K562 (cell line): Measurements from ENCODE around the gene ALDOC. TPM values are rescaled to one million over a fixed set of nuclear protein-coding genes. Genes with fewer than 3 reads are reported as not detected.

Experiments
- BCL6 ChIP-seq: fragments of 250-450 bp; sonication (Bioruptor Pico); IDR thresholded peaks from 2 replicates; pipeline ENCODE4 v1.4.0; 2020
- BDP1 ChIP-seq: IDR thresholded peaks from 3 replicates; pipeline ENCODE4 v1.6.1; 2011; ENCODE audit not compliant: insufficient read length, insufficient read depth
- BRCA1 ChIP-seq, 2 experiments: fragments of 450-650 bp in 1 of 2; sonication (generic) in 1 of 2; formaldehyde crosslinking in 1 of 2; IDR thresholded peaks; 2 replicates each; pipeline versions ENCODE4 v1.5.0 to v1.6.1; 2017 to 2020; ENCODE audit warnings: mild to moderate bottlenecking in 1 of 2, missing genetic modification reagents in 1 of 2
- CAMTA2 ChIP-seq: fragments of 250-450 bp; sonication (Bioruptor Pico); conservative IDR thresholded peaks from 2 replicates; pipeline ENCODE4 v1.5.1; 2022
- CEBPG ChIP-seq, 3 experiments: fragments of 200-800 bp in 1 of 3; sonication (Bioruptor generic) in 1 of 3; sonication (generic) in 1 of 3; formaldehyde crosslinking in 1 of 3; IDR thresholded peaks in 2 of 3; conservative IDR thresholded peaks in 1 of 3; 2 replicates each; pipeline versions ENCODE4 v1.6.1 to v1.8.0; 2016 to 2022; ENCODE audit warnings: missing compliant biosample characterization in 2 of 3, missing genetic modification characterization in 2 of 3, mild to moderate bottlenecking in 1 of 3, missing genetic modification reagents in 1 of 3
- DACH1 ChIP-seq: fragments of 450-650 bp; IDR thresholded peaks from 2 replicates; pipeline ENCODE4 v1.6.1; 2018; ENCODE audit not compliant: partially characterized antibody
- ETV1 ChIP-seq: fragments of 450-650 bp; conservative IDR thresholded peaks from 2 replicates; pipeline ENCODE4 v1.6.1; 2016; ENCODE audit warnings: missing genetic modification characterization, control low read depth, low read depth, missing compliant biosample characterization
- FOSL1 ChIP-seq: fragments of 200-800 bp; sonication (Bioruptor generic); conservative IDR thresholded peaks from 2 replicates; pipeline ENCODE4 v1.6.1; 2016; ENCODE audit warnings: missing genetic modification characterization, missing compliant biosample characterization
- HDAC8 ChIP-seq: fragments of 450-650 bp; IDR thresholded peaks from 2 replicates; pipeline ENCODE4 v1.6.1; 2016; ENCODE audit warnings: mild to moderate bottlenecking, missing genetic modification characterization, moderate library complexity, missing compliant biosample characterization
- MAFF ChIP-seq: IDR thresholded peaks from 2 replicates; pipeline ENCODE4 v1.6.1; 2012; ENCODE audit warnings: low read length, improper control_type of control experiment
- RAD21 ChIP-seq, 2 experiments: fragments of 250-450 bp in 1 of 2; fragments of 450-650 bp in 1 of 2; sonication (Bioruptor Pico) in 1 of 2; formaldehyde crosslinking in 1 of 2; IDR thresholded peaks in 1 of 2; conservative IDR thresholded peaks in 1 of 2; 2 replicates each; pipeline versions ENCODE4 v1.4.0 to v1.8.0; 2020 to 2022; ENCODE audit warnings: mild to moderate bottlenecking in 2 of 2, moderate library complexity in 1 of 2
- RBFOX2 ChIP-seq: fragments of 200-400 bp; formaldehyde crosslinking; IDR thresholded peaks from 2 replicates; pipeline ENCODE4 v1.6.1; 2017; ENCODE audit warnings: low read depth, mild to moderate bottlenecking, low read length, moderate library complexity
- RCOR1 ChIP-seq, 2 experiments: IDR thresholded peaks; 2 replicates each; pipeline ENCODE4 v1.6.1; 2012; ENCODE audit warnings: low read depth in 2 of 2, low read length in 2 of 2, borderline replicate concordance in 1 of 2, improper control_type of control experiment in 1 of 2
- XRCC5 ChIP-seq: fragments of 200-400 bp; formaldehyde crosslinking; IDR thresholded peaks from 2 replicates; pipeline ENCODE4 v1.6.1; 2017; ENCODE audit warnings: low read depth, mild to moderate bottlenecking, low read length
- polyA plus RNA-seq, 8 experiments: library from polyadenylated mRNA; depleted of rRNA in 4 of 8; stranded (reverse) in 5 of 8; unstranded in 3 of 8; fragments of >200 nt; fragmentation: Nextera tagmentation in 2 of 8; fragmentation: Illumina TruSeq in 1 of 8; extraction: Ambion mirVana in 2 of 8; extraction: Trizol in 1 of 8; gene quantifications; 2 replicates each; pipeline versions ENCODE4 v1.2.1 to v1.2.3, GENCODE V29; 2011 to 2014; ENCODE audit warnings: inconsistent platforms in 1 of 8, missing spikeins in 1 of 8
- total RNA-seq, 7 experiments: library from RNA; depleted of rRNA in 6 of 7; stranded (reverse); fragments of >200 nt in 6 of 7; fragmentation: Illumina TruSeq in 2 of 7; extraction: Trizol in 2 of 7; gene quantifications; 2 replicates each; pipeline versions ENCODE4 v1.2.1 to v1.2.3, GENCODE V29; 2011 to 2021; ENCODE audit warnings: low replicate concordance in 1 of 7
- TF ChIP-seq, protein P1 (sequence below): fragments of 450-650 bp; conservative IDR thresholded peaks from 2 replicates; pipeline ENCODE4 v1.6.1; 2016; ENCODE audit warnings: missing genetic modification characterization, low read depth, mild to moderate bottlenecking, control low read depth, missing compliant biosample characterization
- TF ChIP-seq, protein P2 (sequence below), 2 experiments: fragments of 450-650 bp; IDR thresholded peaks; 2 replicates each; pipeline ENCODE4 v1.6.1; 2016
- TF ChIP-seq, protein P3 (sequence below): fragments of 450-650 bp; IDR thresholded peaks from 2 replicates; pipeline ENCODE4 v1.6.1; 2017; ENCODE audit warnings: antibody characterized with exemption
- TF ChIP-seq, protein P4 (sequence below): IDR thresholded peaks from 2 replicates; pipeline ENCODE4 v1.6.1; 2011; ENCODE audit warnings: borderline replicate concordance, low read depth, mild to moderate bottlenecking, moderate library complexity, low read length; ENCODE audit not compliant: insufficient read depth, poor library complexity, severe bottlenecking

ALDOC gene
- total and polyA plus RNA-seq, 9 of the 15 experiments (the other 6 are each of a cell fraction or from before 2014, with no cell fraction given), result 43.2 to 263 (median 99.2) TPM

DNA sequence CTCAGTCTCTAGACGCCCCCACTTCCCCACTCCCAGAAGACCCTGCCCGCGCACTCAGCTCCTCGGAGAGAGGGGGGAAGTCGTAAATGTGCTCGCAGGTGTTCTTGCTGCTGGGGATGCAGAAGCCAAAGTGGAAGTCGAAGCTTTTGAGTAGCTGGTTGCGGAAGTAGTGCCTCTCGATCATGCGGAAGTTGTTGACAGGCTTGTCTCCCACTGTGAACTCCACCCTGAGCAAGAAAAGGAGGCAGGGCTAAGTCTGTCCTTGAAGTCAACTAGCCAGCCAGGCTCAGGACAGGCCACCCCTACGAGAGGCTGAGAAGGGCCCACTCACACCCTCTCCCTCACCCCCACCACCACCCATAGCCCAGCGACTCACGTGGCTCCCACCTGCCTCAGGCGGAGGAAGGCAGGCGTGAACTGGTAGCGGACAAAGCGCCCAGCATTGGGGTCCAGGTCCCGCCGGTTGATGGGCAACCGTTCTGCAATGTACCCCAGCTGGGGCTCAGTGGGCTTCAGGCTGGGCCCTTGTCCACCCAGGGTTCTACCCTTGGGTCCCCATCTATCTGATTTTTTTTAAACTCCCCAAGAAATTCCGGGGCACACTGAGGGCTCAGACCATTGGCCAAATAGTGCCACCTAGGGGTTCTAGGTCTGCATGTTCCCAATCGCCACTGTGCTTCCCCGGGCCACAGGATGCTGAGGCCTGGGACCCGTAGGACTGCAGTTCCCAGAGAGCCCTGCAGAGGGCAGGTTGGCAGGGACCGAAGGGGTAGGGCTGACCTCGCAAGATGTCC lies 28.9 kb downstream of the ALDOC start (continued):
- TF ChIP-seq RBFOX2 (0 out of 2 replicates have a peak, but pooled peaks have one; percentile 38), BRCA1 (IDR thresholded peaks at IDR 0.05) (no peak), BRCA1 (CRISPR knock-in tag; IDR thresholded peaks at IDR 0.05) (no peak), MAFF (no peak), FOSL1 (no peak), XRCC5 (peak; percentile 45; the same call in 1 of the 2 replicates), CEBPG (CRISPR knock-in tag; IDR thresholded peaks at IDR 0.05) (no peak), CEBPG (tag; conservative IDR thresholded peaks at IDR 0.05 in 1 of 2, IDR thresholded peaks at IDR 0.05 in 1 of 2) (no peak), BCL6 (CRISPR knock-in tag) (no peak), RCOR1 (IDR thresholded peaks at IDR 0.05; ENCODE audit: borderline replicate concordance in 1 of 2, low read depth in 2 of 2, low read length in 2 of 2) (peak in 1 of 2 experiments; percentile 41; a peak in 1 of 4 replicates), HDAC8 (tag) (no peak), BDP1 (no peak), CAMTA2 (CRISPR knock-in tag) (no peak), ETV1 (tag) (no peak), RAD21 (CRISPR knock-in tag; conservative IDR thresholded peaks at IDR 0.05 in 1 of 2, IDR thresholded peaks at IDR 0.05 in 1 of 2) (peak; percentile 26 to 46; a peak in 2 of 4 replicates), DACH1 (no peak)
- TF ChIP-seq, protein P1, sequence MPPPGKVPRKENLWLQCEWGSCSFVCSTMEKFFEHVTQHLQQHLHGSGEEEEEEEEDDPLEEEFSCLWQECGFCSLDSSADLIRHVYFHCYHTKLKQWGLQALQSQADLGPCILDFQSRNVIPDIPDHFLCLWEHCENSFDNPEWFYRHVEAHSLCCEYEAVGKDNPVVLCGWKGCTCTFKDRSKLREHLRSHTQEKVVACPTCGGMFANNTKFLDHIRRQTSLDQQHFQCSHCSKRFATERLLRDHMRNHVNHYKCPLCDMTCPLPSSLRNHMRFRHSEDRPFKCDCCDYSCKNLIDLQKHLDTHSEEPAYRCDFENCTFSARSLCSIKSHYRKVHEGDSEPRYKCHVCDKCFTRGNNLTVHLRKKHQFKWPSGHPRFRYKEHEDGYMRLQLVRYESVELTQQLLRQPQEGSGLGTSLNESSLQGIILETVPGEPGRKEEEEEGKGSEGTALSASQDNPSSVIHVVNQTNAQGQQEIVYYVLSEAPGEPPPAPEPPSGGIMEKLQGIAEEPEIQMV (tag), result no peak
- TF ChIP-seq, protein P2, sequence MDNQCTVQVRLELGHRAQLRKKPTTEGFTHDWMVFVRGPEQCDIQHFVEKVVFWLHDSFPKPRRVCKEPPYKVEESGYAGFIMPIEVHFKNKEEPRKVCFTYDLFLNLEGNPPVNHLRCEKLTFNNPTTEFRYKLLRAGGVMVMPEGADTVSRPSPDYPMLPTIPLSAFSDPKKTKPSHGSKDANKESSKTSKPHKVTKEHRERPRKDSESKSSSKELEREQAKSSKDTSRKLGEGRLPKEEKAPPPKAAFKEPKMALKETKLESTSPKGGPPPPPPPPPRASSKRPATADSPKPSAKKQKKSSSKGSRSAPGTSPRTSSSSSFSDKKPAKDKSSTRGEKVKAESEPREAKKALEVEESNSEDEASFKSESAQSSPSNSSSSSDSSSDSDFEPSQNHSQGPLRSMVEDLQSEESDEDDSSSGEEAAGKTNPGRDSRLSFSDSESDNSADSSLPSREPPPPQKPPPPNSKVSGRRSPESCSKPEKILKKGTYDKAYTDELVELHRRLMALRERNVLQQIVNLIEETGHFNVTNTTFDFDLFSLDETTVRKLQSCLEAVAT (IDR thresholded peaks at IDR 0.05), result no peak
- TF ChIP-seq, protein P3, sequence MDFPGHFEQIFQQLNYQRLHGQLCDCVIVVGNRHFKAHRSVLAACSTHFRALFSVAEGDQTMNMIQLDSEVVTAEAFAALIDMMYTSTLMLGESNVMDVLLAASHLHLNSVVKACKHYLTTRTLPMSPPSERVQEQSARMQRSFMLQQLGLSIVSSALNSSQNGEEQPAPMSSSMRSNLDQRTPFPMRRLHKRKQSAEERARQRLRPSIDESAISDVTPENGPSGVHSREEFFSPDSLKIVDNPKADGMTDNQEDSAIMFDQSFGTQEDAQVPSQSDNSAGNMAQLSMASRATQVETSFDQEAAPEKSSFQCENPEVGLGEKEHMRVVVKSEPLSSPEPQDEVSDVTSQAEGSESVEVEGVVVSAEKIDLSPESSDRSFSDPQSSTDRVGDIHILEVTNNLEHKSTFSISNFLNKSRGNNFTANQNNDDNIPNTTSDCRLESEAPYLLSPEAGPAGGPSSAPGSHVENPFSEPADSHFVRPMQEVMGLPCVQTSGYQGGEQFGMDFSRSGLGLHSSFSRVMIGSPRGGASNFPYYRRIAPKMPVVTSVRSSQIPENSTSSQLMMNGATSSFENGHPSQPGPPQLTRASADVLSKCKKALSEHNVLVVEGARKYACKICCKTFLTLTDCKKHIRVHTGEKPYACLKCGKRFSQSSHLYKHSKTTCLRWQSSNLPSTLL, result no peak
- TF ChIP-seq, protein P4, sequence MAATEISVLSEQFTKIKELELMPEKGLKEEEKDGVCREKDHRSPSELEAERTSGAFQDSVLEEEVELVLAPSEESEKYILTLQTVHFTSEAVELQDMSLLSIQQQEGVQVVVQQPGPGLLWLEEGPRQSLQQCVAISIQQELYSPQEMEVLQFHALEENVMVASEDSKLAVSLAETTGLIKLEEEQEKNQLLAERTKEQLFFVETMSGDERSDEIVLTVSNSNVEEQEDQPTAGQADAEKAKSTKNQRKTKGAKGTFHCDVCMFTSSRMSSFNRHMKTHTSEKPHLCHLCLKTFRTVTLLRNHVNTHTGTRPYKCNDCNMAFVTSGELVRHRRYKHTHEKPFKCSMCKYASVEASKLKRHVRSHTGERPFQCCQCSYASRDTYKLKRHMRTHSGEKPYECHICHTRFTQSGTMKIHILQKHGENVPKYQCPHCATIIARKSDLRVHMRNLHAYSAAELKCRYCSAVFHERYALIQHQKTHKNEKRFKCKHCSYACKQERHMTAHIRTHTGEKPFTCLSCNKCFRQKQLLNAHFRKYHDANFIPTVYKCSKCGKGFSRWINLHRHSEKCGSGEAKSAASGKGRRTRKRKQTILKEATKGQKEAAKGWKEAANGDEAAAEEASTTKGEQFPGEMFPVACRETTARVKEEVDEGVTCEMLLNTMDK, result peak; percentile 39
